Uterus (tissue), 4 donors: ENCODE data around the gene AACS. TPM values are rescaled to one million over a fixed set of nuclear protein-coding genes. Genes with fewer than 3 reads are reported as not detected.
"Not testable (repeated sequence)": the region's sequence is repeated elsewhere in the genome, so short reads cannot be mapped to it uniquely, and the experiment has no call there.

Experiments
- DNase-seq, 2 donors: peaks; one replicate each; pipeline ENCODE4 v3.0.0-alpha.2; 2019 to 2020
- H3K27ac ChIP-seq, 2 donors: fragments of 200-600 bp; sonication (generic); 1 replicate in 1 of 2; 2 replicates in 1 of 2; pipeline ENCODE4 v1.5.1; 2016 to 2018
- H3K27me3 ChIP-seq, 2 donors: fragments of 200-600 bp; sonication (generic); one replicate each; pipeline ENCODE4 v1.5.1; 2018 to 2019; ENCODE audit warnings: control low read depth in 1 of 2
- H3K36me3 ChIP-seq, 2 donors: fragments of 200-600 bp; sonication (generic); one replicate each; pipeline ENCODE4 v1.5.1; 2019; ENCODE audit warnings: control low read depth in 1 of 2
- H3K4me1 ChIP-seq, 2 donors: fragments of 200-600 bp; sonication (generic); one replicate each; pipeline ENCODE4 v1.5.1; 2018 to 2019; ENCODE audit warnings: control low read depth in 1 of 2
- H3K4me3 ChIP-seq, 2 donors: fragments of 200-600 bp; sonication (generic); 1 replicate in 1 of 2; 2 replicates in 1 of 2; pipeline ENCODE4 v1.5.1; 2018 to 2019; ENCODE audit warnings: mild to moderate bottlenecking in 1 of 2
- H3K9me3 ChIP-seq, 2 donors: fragments of 200-600 bp; sonication (generic); one replicate each; pipeline ENCODE4 v1.5.1; 2019; ENCODE audit warnings: control low read depth in 1 of 2
- CTCF ChIP-seq, 4 experiments: fragments of 200-600 bp in 2 of 4; fragments of 450-650 bp in 2 of 4; sonication (generic) in 2 of 4; IDR thresholded peaks; one replicate each; pipeline ENCODE4 v1.5.1; 2016 to 2019; ENCODE audit warnings: antibody characterized with exemption in 4 of 4, mild to moderate bottlenecking in 2 of 4, moderate library complexity in 1 of 4
- POLR2A ChIP-seq, 2 donors: fragments of 450-650 bp; IDR thresholded peaks; one replicate each; pipeline ENCODE4 v1.6.1; 2016; ENCODE audit warnings: antibody characterized with exemption in 2 of 2, mild to moderate bottlenecking in 1 of 2, moderate library complexity in 1 of 2
- intact Hi-C: fragments of 100-400 bp; cut with DNase I; formaldehyde crosslinking; loops from one replicate; pipeline ENCODE4 v1.15.1; 2023; ENCODE audit warnings: low total_unique reads
- total RNA-seq, 4 donors: library from RNA; depleted of rRNA in 3 of 4; stranded (reverse); fragments of >200 nt in 3 of 4; gene quantifications; one replicate each; pipeline versions ENCODE4 v1.1.0 to v1.2.4, GENCODE V29; 2014 to 2023
- donor health status: DM: yes; HTN: yes; CAD: no.

The AACS gene
- total RNA-seq, 4 donors from 2014 or later: 7.6 to 22.3 (median 20.0) TPM

- no peaks in the 10 kb centered on the region for H3K36me3 ChIP-seq
- intact Hi-C loops: no loop called here
Observed at GRCh38 chr12:125135906-125136305, 70.7 kb downstream of the AACS start.

GRCh38 chr12:125136702-125137101 lies 71.5 kb downstream of the AACS start:
- Histone ChIP-seq H3K36me3 (no peaks in the 10 kb centered on the region), H3K4me1 (no peaks in the 10 kb centered on the region), H3K9me3 (no peaks in the 10 kb centered on the region), H3K27me3 (no peaks in the 10 kb centered on the region), H3K4me3 (no peak overlapping the region), H3K27ac (no peak overlapping the region)
- DNase-seq: no peak
- intact Hi-C loops: no loop called here
- no peak for TF ChIP-seq POLR2A (IDR thresholded peaks at IDR 0.05)
- no peak for TF ChIP-seq CTCF (IDR thresholded peaks at IDR 0.05)

More at GRCh38 chr12:125135906-125136305, 70.7 kb downstream of the AACS start:
- Histone ChIP-seq H3K4me1 (no peaks in the 10 kb centered on the region), H3K9me3 (no peaks in the 10 kb centered on the region), H3K27me3 (no peaks in the 10 kb centered on the region), H3K4me3 (no peak overlapping the region), H3K27ac (no peak overlapping the region)
- no peak for TF ChIP-seq POLR2A (IDR thresholded peaks at IDR 0.05)
- no peak for TF ChIP-seq CTCF (IDR thresholded peaks at IDR 0.05)
- no peak for DNase-seq

- H3K27ac ChIP-seq: no peak overlapping the region
- no peak for DNase-seq
- H3K4me1 ChIP-seq: no peaks in the 10 kb centered on the region
- H3K9me3 ChIP-seq: no peaks in the 10 kb centered on the region
- H3K27me3 ChIP-seq: no peaks in the 10 kb centered on the region
- intact Hi-C loops: no loop called here
- H3K4me3 ChIP-seq: no peak overlapping the region
- no peaks in the 10 kb centered on the region for H3K36me3 ChIP-seq
- no peak for TF ChIP-seq POLR2A (IDR thresholded peaks at IDR 0.05)
- TF ChIP-seq CTCF (IDR thresholded peaks at IDR 0.05): no peak
Observed at GRCh38 chr12:125137766-125138344, 72.6 kb downstream of the AACS start.

GRCh38 chr12:125140279-125141209 lies 75.3 kb downstream of the AACS start:
- intact Hi-C loops: no loop called here
- TF ChIP-seq CTCF (IDR thresholded peaks at IDR 0.05) (no peak), POLR2A (IDR thresholded peaks at IDR 0.05) (no peak)
- H3K9me3 ChIP-seq: no peaks in the 10 kb centered on the region

GRCh38 chr12:125141210-125141573 lies 76.0 kb downstream of the AACS start:
- intact Hi-C loops, H3K36me3 ChIP-seq, H3K4me3 ChIP-seq, H3K27me3 ChIP-seq, H3K9me3 ChIP-seq, DNase-seq, H3K4me1 ChIP-seq, H3K27ac ChIP-seq: not testable (repeated sequence)

More at GRCh38 chr12:125140279-125141209, 75.3 kb downstream of the AACS start:
- Histone ChIP-seq H3K27ac (no peak overlapping the region), H3K4me1 (no peaks in the 10 kb centered on the region), H3K27me3 (no peaks in the 10 kb centered on the region), H3K4me3 (no peak overlapping the region), H3K36me3 (no peaks in the 10 kb centered on the region)
- no peak for DNase-seq
